AG10803 (cell line): ENCODE results near the gene COL20A1.

Source experiments
- DNase-seq: peaks from one replicate; pipeline ENCODE4 v3.0.0; 2010; ENCODE audit warnings: low read depth
- H3K4me3 ChIP-seq: 2 replicates; pipeline ENCODE4 v1.5.1; 2011; ENCODE audit warnings: mild to moderate bottlenecking, low read length, control low read depth
- CTCF ChIP-seq: conservative IDR thresholded peaks from 2 replicates; pipeline ENCODE4 v1.5.1; 2011; ENCODE audit warnings: mild to moderate bottlenecking, low read length, control low read depth, inconsistent platforms

Gene COL20A1

DNA sequence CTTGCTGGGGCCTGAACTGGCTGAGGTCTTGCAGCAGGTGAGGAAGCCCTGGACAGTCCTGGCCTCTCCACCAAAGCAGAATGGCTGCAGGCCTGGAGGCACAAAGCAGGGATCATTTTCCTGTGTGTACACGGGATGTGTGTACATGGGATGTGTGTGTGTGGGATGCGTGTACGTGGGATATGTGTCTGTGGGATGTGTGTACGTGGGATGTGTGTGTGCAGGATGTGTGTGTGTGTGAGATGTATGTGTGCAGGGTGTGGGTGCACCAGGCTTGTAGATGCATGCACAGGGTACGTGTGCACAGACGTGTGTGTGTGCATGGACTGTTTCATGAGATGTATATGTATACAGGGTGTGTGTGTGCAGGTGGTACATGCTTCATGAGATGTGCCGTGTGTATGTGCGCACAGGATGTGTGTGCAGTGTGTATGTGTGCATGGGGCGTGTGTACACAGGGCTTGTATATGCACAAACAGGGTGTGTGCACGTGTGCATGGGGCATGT lies 76.1 kb downstream of the COL20A1 start:
- no peak for DNase-seq
- H3K4me3 ChIP-seq, result no peak overlapping the region
- no peak for TF ChIP-seq CTCF

DNA sequence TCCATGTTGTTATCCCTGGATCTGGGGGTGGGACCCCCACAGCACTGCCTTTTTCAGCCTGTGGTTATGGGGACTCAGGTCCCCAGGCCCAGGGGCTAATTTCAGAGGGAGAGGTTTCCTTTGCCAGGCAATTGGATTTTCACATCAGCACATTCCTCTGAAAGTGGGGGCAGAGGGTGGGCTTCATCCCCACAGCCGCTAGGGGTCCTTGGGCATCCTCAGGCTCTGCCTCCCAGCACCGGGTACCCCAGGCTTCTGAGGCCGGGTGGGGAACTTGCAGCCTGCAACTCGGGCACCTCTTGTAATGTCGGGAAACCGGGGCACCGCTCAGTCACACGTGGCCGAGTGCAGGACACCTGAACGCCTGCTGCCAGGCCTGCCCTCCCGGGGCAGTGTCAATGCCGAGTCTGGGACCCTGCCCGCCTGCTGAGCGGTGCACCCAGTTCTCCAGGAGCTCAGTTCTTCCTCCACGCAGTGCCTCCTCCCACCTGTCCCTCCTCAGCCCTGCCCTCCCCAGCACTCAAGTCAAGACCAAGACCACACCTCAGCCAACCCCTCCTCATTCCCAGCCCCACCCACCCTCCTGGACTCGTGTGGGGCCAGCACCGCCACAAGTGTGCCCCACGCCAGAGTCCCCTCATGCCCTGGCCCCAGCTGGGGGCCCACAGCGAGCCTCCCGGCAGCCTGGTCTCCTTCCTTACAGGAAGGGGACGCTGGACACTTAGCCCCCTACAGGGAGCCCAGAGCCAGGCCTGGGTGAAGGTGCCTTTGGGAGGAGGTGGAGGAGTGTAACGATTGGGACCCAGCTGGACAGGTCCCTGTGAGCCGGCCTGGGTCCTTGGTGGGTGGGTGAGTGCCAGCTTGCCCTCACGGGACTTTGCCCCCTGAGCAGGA lies 77.0 kb downstream of the COL20A1 start:
- H3K4me3 ChIP-seq, result no peak overlapping the region
- no peak for TF ChIP-seq CTCF
- DNase-seq, result no peak

DNA sequence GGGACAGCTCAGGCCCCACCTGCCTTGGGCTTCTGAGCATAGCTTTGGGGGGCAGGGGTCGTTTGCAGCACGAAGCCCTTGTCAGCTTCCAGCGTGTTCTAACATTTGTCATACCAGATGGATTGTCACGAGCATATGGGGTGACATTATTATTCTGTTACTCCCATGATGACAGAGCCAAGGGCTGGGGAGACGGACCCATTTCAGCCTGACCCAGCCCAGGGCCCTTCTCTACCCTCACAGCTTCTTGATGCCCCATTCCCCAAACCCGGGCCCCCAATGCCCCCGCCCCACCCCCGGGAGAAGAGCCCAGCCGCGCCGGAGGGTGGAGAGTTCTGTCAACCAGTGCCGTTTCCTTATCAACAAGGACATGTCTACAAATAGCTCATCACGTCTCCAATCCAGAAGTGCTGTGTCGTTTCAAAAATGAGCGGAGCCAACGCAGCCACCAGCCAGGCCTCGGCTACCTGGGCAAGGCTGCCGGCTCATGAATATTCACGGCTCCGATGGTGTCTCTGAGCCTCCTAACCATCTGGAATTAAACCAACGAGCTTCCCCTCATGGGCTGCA lies 77.7 kb downstream of the COL20A1 start:
- no peak for DNase-seq
- H3K4me3 ChIP-seq, result no peak overlapping the region
- no peak for TF ChIP-seq CTCF

GRCh38 chr20:63371291-63371865 lies 78.4 kb downstream of the COL20A1 start:
- no peak for TF ChIP-seq CTCF
- no peak overlapping the region for H3K4me3 ChIP-seq
- no peak for DNase-seq

- H3K4me3 ChIP-seq, result no peak overlapping the region
- no peak for TF ChIP-seq CTCF
- DNase-seq, result no peak
Measured at GRCh38 chr20:63372971-63373885, 80.2 kb downstream of the COL20A1 start.

- no peak for DNase-seq
- no peak for TF ChIP-seq CTCF
- H3K4me3 ChIP-seq, result no peak overlapping the region
Measured at GRCh38 chr20:63373996-63374395, 81.0 kb downstream of the COL20A1 start.
